Stimulated activated CD4-positive, alpha-beta T cell treated with anti-CD3 and anti-CD28 coated beads, Interleukin-1b, Interleukin-23, amount 100 ng/mL, for 24 hours (primary cell): ENCODE measurements around the gene OGFR.

Experiments used
- DNase-seq, 4 experiments: peaks; one replicate each; pipeline ENCODE4 v3.0.0-alpha.2; 2020; ENCODE audit warnings: low read depth in 4 of 4, low spot score in 1 of 4

OGFR gene

DNA sequence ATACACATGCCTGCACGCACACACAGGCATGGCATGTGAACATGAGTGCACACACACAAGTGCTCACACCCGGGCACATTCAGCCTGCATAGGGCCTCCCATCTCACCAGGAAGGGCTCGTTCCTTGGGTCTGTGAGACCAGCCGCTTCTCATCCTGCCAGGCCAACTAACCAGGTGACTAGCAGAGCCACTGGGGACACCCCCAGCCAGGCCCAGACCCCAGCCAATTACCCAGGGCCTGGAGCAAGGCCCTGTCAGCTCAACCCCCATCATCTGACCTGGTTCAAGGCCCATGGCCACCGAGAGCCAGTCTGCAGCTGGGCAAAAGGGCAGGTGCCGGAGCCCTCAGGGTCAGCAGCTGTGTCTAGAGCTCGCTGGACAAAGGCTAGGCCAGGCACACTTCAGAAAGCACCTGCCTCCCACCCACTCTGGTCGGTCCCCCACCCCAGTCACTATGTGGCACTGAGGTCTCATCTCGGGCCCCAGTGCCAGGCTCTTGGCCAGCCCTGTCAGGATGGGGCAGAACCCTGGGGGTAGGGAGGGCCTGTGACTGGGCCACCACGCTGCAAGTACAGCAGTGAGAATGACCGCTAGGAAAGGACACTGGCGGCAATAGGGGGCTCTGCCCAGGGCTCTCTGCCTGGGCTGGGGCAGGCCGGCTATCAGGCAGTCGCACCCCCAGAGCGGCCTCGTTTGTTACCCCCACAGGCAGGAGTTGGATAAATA is 35.1 kb upstream of the OGFR start:
- DNase-seq = no peak

DNA sequence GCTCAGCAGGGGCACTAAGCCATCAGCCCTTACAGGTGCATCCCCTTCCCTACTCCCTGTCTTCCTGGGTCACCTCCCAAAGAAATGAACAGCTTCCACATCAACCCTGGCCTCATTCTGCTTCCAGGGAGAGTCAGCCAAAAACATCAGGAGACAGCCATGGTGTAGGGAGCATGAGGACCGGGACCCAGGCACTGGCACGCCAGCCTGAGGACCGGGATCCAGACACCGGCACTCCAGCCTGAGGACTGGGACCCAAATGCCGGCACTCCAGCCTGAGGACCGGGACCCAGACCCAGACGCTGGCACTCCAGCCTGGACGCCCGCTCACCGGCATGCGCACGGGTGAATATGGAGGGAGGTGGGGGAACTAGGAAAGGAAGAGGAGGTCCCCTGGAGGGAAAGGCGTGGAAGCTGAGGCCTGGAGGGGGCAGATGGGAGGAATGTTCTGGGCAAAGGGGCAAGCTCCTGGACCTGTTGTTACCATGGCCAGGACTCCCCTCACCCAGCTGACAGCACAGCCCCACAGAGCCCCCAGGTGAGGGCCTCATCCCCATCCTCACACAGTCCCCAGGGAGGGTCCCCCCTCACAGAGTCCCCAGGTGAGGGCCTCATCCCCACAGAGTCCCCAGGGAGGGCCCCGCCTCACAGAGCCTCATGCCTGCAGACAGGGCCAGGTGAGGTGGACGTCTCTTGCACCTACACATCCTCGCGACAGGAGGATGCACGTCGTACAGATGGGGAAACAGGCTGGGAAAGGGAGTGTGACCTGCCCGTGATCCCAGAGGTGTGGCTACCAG is 34.3 kb upstream of the OGFR start:
- DNase-seq = no peak

DNA sequence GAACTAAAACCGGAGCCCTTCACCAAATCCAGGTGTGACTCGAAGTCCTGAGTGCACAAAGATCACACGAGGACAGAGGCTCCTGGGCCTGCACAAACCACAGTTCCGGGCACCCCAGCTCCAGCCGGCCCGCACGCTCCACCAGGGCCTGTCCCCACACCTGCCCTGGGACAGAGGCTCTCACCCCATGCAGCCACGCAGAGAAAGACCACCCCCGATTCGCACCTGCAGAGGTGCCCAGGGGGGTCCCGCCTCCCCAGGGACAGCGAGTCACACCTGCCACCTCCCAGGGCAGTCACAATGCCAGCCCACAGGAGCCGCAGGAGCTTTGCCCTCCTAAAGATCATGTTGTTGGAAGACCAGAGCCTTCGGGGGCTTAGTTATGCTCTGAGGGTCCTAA is 33.7 kb upstream of the OGFR start:
- DNase-seq = no peak

DNA sequence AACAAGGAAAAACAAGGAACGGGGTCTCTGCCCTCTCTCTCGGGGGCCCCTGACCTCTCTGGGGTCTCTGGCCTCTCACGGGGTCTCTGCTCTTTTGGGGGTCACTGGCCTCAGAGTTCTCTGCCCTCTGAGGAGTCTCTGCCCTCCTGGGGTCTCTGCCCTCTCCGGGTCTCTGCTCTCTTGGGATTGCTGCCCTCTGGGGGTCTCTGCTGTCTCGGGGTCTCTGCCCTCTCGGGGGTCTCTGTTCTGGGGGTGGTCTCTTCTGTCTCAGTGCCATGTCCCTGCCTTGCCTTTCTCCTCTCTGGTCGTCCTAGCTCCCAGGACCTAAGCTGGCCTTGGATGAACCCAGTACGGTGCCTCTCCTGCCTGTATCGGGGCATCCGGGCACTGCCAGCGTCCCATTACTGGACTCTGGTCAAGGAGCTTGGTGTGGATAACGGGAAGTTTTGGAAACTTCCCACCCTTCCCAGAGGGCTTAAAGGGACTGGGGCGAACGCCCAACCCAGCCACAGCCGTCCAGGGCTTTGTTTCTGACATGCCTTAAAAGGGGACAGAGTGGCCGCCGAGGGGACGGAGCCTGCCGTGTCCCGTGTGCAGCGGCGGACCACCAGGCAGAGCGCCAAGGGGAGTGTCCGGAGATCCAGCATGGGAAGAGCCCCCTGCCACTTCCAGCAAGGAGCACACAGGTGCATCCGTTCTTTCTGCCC is 33.1 kb upstream of the OGFR start:
- DNase-seq = no peak

DNA sequence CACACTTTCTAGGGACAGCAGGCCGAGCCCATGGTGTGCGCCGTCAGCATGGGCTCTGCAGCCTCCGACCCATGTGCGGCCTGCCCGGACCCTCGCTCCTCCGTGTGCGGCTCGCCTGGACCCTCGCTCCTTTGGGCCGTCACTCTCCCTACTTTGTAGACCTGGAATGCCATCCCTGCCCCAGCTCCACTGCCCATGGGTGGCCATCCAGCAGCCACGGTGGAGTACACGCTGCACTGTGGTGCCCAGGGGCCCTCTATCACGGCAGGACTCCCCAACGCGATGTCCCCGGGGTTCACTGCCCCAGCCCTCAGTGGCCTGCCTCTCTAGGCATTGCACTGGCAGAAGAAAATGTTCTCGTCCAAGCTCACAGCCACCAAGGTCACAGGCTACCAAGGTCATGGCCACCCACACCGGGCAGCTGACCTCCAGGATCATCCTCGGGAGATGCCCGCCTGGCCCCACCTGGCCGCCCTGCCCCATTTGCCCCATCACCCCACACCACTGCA is 32.5 kb upstream of the OGFR start:
- DNase-seq = no peak

DNA sequence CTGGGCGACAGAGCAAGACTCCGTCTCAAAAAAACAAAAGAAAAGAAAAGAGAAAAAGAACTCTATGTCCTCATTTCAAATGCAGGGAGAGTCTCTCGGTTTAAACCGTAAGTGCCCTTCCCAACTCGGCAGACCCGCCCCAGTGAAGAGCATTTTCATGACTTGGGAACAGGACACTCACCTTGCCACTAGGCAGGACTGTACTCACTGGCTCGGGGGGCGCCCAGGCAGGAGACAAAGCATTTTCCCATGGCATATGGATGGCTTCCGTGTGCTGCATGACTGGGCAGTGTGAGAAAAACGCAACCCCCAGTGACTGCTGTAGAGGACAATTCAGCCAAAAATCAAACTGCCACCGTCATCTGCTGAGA is 32.0 kb upstream of the OGFR start:
- no peak for DNase-seq

DNA sequence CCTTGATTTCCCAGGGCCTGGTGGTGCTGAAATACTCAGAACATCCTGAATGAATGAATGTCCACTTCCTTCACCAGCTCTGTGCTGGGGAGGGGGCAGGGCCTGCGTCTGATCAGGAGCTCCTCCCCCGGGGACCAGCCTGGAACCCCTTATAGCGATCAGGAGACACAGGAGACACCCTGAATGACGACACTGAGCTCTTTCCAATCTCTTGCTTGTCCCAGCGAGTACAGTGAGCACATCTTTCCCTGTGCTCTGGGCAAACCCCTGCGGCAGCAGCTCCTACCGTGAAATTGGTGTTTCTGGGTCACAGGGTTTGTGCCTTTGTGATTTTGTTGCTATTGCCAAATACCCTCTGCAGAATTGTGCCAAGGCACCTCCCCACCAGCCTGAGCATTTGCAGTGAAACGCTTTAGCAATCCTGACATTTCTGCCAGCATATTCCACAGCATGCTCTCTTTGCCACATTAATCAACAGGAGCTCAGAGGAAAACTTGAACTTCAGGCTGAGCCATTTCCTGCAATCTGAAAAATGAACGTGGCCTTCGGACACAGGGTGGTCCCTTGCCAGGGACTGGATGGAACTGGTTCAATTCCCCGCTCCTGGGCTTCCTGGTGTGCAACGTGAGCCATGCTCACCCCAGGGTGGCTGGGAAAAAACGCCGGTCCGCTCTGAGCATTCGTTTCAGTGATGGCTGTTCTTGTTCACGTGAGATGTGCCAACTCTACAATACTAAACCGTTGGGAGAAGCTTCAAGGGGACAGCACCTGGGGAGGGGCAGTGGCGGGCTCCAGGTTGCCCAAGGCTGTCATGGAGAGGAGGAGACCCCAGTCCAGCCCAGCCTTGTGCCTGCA is 31.4 kb upstream of the OGFR start:
- DNase-seq = no peak

DNA sequence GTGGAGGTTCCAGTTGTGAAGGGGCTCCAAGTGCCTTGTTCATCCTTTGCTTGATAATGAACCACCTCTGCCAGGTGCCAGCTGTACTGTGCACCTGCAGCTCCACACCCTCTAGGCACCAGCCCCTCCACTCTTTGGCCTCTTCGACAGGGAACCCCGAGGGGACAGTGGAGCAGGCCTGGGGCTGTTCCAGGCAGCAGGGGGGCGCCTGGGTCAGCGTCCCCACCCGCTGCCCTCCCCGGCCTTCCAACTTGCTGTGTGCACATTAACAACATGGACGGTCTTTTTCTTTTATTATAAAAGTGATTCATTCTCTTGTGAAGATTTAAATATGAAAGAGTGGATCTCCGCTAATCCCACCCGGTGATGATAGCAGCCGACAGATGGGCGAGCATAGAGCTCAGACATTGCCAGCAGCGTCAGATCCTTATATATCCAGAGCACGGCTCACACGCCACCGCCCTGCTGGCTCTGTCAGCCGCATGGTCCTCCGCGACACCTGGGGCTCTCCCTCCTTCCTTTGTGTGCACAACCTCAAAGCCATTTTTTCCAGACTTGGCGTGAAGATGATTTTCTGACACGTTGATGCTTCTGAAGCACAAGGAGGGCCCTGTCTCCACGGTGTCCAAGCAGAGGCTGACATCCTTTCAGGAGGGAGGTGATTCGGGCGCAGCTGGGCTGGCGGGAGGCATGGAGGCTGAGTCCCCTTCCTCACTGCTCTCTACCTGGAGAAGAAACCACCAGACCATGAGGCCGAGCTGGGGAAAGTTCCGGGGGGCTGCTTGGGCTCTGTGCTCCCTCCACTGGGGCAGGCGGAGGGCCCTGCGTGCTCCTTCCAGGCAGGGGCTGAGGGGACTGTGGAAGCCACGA is 30.6 kb upstream of the OGFR start:
- no peak for DNase-seq

DNA sequence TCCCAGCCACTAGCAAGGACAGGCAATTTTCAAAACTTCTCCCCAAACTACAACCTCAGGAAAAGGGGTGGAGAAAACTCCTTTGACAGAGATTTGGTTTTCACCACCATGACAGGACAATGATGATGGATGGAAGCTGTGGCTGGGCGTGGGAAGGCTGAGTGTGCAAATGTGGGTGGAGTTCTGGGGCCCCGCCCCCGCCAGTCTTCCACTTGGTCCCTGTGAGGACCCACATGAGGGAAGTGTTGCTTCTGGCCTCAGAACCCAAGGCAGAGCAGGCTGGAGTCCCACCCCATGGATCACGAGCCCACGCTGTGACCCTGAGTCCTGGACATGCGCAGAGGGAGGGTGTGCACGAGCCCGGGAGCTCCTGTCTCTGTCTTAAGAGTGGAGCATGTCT is 29.9 kb upstream of the OGFR start:
- DNase-seq = no peak

DNA sequence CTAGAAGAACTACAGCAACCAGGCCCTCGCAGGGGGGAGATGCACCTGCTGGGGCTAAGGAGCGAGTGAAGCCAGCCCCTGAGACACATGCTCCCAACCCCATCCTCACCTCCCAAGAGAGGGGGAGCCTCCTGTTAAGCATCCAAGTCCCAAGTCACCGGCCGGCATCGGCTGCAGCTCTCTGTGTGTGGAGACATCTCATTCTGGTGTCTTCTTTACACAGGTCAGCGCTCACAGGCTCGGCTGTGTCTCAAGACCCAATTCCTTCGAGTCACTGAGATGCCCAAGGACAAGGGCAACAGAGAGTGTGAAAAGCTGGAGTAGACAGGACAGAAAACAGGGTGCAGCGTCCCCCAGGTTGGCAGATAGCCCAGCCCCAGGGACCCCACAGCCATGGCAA is 29.4 kb upstream of the OGFR start:
- DNase-seq = no peak

DNA sequence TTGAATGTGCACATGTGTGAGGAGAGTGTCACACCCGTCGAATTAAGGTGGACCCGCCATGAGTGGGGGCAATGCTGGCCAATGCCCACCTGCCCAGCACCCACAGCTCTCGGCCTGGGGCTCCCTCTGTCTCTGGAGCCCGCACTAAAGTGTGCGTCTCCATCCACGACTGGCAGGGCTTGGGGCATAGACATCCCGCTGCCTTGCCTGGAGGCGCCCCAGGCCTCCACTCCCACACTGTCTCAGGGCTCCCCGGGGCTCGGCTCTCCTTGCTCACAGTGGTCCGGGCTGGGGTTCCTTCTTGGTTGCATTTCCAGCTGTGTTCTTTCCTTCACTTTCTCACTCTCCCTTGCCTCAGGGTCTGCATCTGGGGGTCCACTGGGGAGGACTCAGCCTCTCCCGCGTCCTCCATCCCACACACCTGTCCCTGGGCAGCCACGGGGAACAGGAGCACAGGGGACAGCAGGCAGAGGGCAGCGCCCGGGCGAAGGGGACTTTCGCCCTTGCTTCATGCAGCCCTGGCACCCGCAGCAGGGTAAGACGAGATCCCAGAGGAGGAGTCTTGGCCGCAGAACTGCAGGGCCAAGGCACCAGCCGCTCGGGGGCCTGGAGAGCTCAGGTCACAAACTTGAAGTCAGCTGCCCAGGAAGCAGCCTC is 28.5 kb upstream of the OGFR start:
- DNase-seq = no peak

DNA sequence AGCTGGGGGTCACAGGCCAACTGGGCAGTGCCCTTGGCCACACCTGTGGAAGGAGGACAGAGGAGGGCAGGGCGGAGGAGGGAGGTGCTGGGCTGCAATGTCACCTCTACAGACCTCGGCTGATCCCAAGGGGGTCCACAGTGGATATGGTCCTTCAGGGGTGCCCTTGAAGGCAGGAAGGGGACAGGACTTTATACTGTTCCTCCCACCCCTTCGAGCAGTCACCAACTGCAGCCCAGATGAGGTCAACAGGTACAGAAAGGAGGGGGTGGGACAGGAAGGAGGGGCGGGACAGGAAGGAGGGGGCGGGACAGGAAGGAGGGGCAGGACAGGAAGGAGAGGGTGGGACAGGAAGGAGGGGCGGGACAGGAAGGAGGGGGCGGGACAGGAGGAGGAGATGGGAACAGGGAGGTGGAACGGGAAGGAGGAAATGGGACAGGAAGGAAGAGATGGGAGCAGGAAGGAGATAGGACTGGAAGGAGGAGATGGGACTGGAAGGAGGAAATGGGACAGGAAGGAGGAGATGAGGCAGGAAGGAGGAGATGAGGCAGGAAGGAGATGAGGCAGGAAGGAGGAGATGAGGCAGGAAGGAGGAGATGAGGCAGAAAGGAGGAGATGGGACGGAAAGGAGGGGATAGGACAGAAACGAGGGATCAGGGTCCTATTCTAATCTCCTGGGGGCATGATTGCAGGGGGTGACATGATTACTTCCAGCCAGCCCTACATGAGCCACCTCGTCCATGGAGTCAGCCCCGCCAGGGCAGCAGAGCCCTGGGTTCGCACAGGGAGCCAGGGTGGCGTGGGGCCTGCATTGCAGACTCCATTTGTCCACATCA is 27.7 kb upstream of the OGFR start:
- DNase-seq = peak in 3 of 4 experiments; percentile 22 to 58 (median 28)

DNA sequence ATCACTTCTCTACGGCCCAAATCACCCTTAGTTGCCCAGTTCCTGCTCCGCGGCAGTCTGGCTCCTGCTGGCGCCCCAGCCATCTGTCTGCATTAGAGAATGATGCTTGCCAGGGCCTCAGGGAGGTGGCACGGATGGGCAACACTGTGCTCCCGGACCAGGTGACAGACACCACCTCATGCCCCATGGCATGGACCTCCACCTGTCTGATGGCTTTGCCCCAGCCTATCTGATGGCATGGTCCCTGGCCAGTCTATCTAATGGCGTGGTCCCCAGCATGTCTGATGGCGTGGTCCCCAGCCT is 27.2 kb upstream of the OGFR start:
- no peak for DNase-seq

DNA sequence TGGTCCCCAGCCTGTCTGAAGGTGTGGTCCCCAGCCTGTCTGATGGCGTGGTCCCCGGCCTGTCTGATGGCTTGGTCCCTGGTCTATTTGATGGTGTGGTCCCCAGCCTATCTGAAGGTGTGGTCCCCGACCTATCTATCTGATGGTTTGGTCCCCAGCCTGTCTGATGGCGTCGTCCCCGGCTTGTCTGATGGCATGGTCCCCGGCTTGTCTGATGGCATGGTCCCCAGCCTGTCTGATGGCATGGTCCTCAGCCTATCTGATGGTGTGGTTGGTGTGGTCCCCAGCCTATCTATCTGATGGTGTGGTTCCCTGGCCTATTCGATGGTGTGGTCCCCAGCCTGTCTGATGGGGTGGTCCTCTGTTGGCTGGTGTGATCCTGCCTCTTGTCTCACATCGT is 26.6 kb upstream of the OGFR start:
- no peak for DNase-seq

DNA sequence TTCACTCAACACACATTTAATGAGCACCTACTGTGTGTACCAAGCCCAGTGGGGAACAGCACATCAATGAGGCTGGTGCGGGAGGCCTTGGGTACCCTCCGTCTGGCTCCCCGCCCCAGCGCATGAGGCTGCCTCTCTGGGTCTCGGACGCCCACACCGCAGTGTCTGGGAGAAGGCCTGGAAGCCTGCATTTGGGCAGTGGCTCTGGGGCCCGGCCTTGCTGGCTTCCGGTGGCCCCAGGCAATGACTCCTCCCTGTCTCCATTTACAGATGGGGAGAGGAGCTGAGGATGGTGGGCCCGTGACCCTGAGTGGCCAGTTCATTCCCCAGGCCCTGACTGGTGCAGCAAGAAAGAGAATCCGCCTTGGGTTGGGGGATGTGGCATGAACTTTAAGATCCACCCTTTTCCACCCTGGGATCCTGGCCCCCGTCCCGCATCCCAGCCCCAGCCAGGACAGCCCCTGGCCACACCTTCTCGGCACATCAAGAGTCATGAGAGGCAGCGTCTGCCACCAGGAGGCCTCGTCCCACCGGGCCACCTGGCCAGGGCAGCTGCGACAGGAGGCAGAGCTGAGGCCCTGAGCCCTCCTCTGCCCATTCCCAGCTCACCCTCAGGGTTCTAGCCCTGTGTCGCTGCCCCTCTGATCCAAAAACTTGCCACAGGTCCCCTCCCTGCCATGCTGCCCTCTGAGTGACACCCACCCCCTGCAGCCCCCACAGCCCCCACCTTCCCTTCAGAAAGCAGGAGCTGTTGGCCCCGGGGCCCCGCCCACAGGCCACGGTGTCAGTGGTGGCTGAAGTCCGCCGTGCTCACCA is 25.8 kb upstream of the OGFR start:
- DNase-seq = no peak

DNA sequence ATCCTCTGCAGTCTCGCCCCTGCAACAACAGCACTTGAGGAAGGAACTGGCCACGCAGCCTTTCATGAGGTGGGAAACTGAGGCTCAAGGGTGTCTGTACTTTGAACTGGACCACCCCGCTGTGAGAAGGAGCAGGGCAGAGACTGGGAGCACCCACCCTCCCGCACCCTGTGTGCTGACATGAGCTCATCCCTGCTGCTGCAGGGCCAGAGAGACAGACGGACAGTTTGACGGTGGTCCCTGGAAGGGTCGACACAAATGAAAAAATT is 25.3 kb upstream of the OGFR start:
- DNase-seq = no peak

DNA sequence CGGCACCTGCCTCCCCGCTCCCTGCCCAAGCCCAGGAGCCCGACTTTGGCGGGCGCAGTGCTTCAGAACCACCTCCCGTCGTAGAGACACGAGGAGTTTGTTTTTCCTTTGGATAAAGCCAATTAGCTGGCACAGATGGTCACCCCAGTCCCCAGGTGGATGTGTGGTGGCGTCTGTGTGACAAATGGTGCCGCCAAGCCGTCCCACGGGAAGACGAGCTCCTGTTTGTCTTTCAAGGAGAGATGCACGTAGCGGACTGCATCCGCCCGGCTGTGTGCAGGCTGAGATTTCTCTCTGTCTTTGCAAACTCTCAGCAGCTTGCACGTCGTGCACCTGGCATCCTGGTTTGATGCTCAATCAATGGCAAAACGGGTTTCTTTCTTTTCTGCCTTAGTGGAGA is 24.4 kb upstream of the OGFR start:
- no peak for DNase-seq

DNA sequence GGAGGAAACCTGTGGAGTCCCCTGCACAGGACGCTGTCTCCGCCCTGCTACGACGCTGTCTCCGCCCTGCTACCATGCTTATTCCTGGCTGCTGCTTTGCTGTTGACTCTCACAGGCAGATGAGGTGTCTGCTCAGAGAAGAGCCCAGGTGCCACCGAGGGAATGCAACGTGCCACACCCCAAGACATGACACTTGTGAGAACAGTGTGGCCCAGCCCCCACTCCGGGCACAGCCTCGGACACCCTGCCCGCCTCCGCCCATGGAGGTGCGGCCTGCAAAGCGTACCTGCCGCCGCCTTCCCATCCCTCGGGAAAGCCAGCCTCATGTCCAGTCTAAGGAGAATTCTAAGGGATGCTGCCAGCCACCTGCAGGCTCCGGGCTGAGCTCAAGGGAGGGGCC is 23.9 kb upstream of the OGFR start:
- no peak for DNase-seq
